Tibial nerve (tissue), 4 donors: ENCODE data around the gene PNPLA5.

Experiments used
- CTCF ChIP-seq, 5 experiments: fragments of 200-600 bp in 3 of 5; fragments of 450-650 bp in 2 of 5; sonication (generic) in 3 of 5; IDR thresholded peaks; one replicate each; pipeline ENCODE4 v1.5.1; 2016 to 2019; ENCODE audit warnings: antibody characterized with exemption in 5 of 5, mild to moderate bottlenecking in 3 of 5, moderate library complexity in 2 of 5
- EP300 ChIP-seq, 2 donors: sonication (generic); formaldehyde crosslinking; IDR thresholded peaks; one replicate each; pipeline ENCODE4 v1.6.1; 2017; ENCODE audit warnings: antibody characterized with exemption in 2 of 2, mild to moderate bottlenecking in 1 of 2
- POLR2A ChIP-seq, 2 donors: fragments of 450-650 bp; IDR thresholded peaks; one replicate each; pipeline ENCODE4 v1.6.1; 2017; ENCODE audit warnings: antibody characterized with exemption in 2 of 2, mild to moderate bottlenecking in 2 of 2, moderate library complexity in 2 of 2

GRCh38 chr22:43931771-43932170 lies 40.0 kb upstream of the PNPLA5 start:
- TF ChIP-seq CTCF (IDR thresholded peaks at IDR 0.05) (no peak), POLR2A (IDR thresholded peaks at IDR 0.05) (no peak), EP300 (IDR thresholded peaks at IDR 0.05) (no peak)
